Left lobe of liver (tissue), 2 donors: ENCODE results near the gene ZNF740. TPM values are rescaled to one million over a fixed set of nuclear protein-coding genes. Genes with fewer than 3 reads are reported as not detected.

Experiments
- ATAC-seq: fragments of 200-7000 bp; cut with Tn5 transposase; one replicate; pipeline ENCODE4 v1.9.1; 2020; ENCODE audit warnings: mild to moderate bottlenecking, moderate library complexity
- DNase-seq: peaks from one replicate; pipeline ENCODE4 v3.0.0-alpha.2; 2020; ENCODE audit warnings: low spot score
- total RNA-seq: library from RNA; stranded (reverse); gene quantifications from one replicate; pipeline ENCODE4 v1.2.1, GENCODE V29; 2021
- donor health status: DM: no; HTN: no; CAD: no; lungs with moderate emphysema.
- donor health status: DM: no; HTN: yes; CAD: no.

The ZNF740 gene
- total RNA-seq, 1 donor from 2014 or later = 25.9 TPM

DNA sequence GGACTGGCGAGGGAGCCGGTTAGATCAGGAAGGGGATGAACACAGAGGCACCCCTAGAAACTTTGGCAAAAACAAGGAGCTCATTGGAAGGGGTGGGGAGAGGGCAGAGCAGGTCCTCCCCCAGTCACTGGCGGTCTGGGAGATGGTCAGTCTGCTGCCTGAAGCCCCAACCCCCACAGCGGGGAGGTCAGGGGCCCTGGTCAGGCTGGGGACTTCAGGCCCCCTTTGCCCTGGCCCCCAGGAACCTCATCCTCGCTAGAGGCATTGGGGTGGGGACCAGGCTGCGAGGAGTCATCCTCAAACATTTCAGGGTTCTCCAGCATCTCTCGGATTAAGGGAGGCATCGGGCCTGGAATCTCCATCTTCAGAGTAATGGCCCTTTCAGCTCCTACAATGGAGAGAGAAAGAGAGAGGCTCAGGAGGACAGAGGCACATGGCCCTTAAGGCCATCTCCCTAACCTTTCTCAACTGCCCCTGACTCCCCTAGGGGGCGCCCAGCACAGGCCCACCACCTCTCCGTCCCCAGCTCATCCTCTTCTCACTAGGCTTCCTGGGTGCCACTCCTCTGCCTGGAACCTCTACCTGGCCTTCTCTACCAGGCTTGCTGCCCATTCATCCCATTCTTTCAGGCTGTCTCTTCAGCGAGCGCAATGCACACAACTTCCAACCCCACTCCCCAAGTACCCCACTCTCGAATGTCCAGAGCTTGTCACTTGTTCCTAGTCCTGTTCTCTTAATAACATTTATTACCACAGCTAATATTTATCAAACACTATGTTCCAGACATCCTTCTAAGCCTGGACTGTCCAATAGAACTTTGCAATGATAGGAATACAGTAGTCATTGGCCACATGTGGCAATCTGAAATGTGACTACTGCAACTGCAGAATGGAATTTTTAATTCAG lies 31.2 kb downstream of the ZNF740 start:
- DNase-seq (no peak), ATAC-seq (no peak)

DNA sequence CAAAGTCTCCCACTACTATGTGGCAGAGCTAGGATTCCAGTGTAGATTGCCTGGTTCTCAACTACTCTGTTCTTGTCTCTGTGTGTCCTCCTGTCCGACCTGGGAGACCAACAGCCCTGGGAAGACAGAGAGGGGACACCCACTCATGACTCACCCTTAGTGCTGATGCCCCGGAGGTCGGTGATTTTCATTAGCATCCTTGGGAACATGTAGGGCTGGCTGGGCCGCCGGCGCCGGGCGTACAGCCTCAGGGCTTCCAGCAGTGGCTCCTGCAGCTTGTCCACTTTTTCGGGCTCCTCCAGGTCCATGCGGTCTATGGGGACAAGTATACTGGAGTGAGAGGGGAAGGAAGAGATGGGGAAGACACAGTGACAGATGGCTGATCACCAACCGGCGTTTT lies 32.4 kb downstream of the ZNF740 start:
- ATAC-seq = no peak
- DNase-seq = no peak

DNA sequence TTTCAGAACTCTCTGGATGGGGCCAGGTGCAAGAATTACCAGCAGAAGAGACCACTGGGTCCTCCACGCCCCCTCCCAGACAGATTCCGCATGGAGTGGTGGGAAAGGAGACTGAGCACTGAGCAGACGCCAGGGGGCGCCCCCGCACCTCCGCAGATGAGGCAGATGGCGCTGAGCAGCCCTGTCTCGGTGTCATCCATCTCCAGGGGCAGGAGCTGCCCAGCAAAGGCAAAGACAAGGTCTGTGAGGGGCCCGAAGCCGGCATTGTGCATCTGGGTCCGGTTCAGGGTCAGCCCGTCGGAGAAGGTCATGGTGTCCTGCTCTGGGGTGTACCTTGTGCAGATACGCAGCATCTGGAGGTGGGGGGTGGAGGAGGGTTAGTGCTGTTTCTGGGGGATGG lies 32.8 kb downstream of the ZNF740 start:
- peak; percentile 84 for DNase-seq
- ATAC-seq = peak; percentile 90

DNA sequence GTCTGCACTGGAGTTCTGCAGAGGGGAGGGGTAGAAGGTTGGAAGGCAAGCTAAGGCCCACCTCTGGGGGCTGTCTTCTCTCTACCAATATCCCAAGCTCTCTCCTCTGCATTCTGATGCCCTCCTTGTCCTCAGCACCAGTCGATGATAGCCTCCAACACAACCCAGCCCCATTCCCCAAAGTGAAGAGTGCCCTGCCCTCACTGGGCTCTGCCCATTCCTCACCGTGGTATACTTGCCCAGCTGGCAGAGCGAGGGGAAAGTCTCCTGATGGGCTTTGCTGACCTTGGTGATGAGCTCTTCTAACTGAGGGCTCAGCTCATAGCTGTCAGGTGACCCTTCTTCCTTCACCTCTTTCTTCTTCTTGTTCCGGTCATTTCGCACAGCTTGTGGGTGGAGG lies 33.7 kb downstream of the ZNF740 start:
- ATAC-seq = no peak
- DNase-seq = no peak

DNA sequence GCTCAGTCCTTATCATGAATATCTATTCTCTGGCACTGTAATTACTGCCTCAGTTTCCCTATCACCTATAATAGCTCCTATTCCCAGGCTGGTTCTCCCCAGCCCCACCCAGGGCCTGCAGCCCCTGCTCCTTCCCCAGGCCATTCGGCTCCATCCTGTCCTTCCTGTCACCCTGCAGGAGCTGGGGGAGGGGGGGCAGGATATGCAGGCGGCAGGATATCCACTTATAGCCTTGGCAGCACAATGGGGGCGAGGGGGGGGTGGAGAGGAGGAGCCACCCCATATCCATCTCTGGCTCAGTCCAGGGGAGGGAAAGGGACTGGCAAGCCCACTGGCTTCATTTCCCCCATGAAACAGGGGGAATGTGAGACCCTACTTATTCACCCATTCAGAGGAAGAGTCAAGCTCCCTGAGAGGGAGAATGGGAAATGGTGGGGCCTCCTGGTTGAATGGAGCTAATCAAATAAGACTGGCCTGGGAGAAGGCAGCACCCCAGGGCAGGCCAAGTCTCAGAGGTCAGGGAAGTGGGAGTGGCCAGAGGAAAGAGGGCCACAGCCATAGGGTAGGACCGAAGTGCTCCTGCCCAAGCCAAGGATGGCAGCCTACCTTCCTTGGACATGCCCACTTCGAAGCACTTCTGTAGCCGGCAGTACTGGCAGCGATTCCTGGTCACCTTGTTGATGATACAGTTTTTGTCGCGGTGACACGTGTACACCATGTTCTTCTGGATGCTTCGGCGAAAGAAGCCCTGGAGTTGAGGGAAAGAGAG lies 34.3 kb downstream of the ZNF740 start:
- ATAC-seq (peak; percentile 47), DNase-seq (no peak)

DNA sequence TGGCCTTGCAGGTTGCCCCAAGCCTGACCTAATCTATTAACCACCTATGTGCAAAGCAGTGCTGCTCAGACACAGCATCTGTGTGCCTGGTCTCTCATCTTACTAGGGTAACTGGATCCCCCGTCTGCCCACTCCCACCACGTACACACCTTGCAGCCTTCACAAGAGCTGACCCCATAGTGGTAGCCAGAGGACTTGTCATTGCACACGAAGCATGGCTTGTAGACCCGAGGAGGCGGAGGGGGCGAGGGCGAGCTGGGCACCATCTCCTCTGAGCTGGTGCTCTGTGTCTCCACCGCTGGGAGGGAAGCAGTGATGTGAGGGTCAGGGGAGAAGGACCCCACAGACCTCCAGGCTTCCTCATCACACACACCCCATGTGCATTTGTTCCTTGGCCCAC lies 35.0 kb downstream of the ZNF740 start:
- DNase-seq (no peak), ATAC-seq (no peak)

DNA sequence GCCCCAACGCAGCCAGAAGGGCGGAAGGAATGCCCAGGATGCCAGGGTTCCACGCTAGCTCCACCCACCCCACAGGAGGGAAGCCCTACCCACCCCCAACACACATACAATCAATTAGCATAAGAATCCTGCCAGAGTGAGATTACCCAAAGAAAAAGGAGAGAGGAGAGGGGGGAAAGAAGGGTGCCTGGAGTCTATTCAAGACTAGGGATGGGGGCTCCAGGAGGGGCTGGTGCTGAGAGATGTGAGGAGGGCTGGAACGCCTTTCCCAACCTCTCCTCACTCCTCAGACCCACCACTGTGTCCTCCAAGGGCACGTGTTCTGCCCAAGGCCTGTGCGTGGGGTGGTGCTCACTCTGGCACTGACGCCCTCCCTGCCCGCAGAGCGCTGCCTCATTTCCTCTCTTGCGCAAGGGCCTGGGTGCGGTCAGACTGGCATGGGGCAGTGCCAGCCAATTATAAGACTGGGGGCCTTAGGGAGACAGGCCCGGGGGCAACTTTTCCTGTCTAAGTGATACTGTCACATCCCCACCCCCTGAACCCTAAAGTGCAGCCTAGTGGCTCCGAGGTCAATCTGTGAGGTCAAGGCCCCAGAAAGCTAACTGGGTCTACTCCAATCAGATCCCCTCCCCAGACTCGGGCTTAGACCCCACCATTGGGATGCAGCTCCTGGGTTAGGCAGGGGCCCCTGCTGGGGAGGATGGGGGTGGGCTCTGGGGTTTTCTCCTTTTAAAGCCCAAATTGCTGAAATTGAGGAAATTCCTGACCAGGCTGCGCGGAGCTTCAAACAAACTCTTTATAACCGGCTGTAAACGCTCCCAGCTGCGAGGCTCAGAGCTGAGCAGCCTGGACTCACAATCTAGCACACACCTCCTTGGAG lies 36.8 kb downstream of the ZNF740 start:
- no peak for ATAC-seq
- no peak for DNase-seq

DNA sequence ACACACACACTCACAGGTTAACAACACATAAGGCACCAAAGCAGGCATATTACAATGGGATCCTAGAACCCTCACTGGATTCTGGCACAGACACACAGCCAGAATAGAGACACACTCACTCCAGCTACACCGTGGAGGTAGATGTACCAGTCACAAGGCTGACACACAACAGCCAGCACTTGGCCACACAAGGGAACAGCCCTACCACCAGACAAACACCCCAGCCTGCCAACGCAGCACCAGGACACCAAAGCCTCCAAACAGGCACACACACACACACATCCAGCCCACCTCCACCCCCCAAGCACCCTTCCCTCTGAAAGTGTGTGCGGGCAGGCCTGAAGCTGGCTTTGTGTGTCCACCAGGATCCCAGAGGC lies 37.4 kb downstream of the ZNF740 start:
- no peak for DNase-seq
- no peak for ATAC-seq

DNA sequence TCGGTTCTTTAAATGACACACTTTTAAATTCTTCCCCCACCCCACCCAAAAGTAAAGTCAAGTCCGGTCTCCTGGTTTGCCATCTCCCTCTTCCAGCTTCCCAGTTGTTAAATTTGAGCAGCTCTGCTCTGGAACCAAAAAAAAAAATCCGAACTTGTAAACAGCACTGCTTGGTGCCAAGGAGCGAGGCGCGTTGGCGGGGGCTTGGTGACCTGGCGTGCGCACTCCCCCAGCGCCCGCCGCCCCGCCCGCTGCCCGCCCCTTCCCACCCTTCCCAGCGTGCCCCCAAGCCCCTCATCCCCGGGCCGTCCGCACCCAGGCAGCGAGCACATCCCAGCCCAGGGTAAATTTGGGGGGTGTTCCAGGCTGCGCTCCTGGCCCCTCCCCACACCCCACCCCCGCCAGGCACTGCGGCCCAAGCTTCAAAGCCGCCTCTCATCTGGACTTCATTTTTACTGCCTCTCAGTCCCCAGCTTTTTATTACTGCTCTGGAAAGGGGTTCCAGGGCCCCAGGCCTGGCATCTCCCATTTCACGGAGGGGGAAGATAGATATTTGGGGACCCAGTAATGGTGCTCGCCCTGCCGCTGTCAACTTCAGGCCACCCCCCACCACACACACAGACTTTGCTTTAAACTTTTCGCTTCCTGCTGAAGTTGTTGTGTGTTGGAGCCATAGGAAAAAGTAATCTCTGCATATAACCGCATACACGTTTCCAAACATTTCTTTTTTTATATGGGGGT lies 38.2 kb downstream of the ZNF740 start:
- ATAC-seq = no peak
- no peak for DNase-seq

DNA sequence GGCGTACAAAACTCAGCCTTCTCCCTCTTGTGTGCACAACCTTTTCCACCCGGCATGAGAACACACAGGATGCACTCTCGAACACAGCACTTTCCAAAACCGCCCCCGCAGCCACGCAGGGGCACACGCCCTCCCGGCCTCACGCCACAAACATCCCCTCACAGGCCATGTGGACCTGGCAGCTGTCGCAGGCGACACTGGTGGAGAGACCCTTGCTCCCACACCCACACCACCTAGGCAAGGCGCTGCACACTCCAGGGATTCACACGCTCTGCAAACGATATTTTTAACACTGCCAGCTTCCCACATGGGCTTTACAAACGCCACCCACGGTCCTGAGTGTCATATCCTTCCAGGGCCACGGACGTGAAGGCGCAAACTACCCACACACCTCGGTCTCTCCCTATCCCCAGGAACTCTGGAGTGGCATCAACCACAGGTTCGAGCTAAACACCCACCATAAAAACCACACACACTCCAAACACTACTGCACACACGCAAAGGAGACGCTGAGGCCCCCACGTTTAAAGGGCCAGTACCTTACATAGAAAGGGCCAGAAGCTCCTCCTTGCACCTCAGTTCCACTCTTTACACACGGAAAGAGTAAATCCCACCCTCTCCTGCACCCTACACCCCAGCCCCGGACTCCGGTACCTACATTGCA lies 38.9 kb downstream of the ZNF740 start:
- ATAC-seq (no peak), DNase-seq (no peak)

DNA sequence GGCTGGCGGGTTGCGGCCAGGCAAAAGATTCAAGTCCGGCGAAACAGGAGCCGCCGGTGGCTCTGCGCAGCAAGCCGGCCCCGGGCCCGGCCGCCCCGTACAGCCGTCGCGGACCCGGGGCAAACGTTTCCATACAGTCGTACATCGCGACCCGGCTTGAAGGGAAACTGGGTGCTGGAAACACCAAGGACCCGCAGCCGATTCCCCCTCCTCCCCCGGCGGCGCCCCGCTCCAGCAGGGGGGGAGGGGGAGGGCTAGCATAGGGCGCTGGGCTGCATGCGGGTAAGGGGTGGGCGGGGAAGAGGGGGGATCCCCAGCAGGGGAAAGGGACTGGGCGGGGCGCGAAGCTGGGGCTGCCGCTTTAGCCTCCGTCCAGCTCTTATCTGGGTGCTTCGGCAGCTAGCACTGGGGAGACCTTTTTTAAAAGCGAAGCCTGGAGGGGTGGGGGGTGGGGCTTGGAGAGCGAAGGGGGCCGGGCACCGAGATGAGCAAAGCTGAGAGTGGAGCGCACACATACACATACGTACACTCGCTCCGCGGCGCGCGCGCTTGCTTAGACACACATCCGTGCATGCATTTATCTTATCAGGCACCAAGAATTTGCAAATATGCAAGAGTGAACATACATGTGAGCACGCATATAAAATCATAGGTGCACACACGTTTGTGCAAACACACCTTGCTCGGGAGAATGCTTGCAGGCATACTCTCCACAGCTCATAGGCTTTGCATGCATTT lies 39.6 kb downstream of the ZNF740 start:
- DNase-seq = no peak

DNA sequence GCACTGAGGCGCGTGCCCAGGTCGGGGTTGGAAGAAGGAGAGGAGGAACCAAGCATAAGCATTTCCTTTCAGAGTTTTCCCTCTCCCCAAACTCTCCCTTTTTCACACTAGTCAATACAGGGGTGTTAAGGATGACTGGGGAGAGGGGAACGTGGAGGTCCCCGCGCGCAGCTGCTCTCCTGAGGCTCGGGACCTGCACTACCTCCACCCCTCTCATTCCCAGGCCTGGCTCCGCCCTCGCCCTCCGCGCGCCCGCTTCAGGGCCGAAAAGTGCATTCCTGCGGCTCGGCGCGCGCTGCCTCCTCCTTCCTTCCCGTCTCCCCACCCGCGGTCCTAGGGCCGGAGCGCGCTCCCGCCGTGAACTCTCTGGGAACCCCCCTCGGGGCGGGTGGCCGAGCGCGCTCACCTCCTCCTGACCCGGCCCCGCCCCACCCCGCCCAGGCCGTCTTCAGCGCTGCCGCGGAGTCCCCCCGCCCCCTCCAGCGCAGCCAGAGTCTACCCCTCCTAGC lies 40.2 kb downstream of the ZNF740 start:
- DNase-seq (peak; percentile 84), ATAC-seq (peak; percentile 86)

More for the DNA sequence above, 39.6 kb downstream of the ZNF740 start:
- peak; percentile 6 for ATAC-seq

DNA sequence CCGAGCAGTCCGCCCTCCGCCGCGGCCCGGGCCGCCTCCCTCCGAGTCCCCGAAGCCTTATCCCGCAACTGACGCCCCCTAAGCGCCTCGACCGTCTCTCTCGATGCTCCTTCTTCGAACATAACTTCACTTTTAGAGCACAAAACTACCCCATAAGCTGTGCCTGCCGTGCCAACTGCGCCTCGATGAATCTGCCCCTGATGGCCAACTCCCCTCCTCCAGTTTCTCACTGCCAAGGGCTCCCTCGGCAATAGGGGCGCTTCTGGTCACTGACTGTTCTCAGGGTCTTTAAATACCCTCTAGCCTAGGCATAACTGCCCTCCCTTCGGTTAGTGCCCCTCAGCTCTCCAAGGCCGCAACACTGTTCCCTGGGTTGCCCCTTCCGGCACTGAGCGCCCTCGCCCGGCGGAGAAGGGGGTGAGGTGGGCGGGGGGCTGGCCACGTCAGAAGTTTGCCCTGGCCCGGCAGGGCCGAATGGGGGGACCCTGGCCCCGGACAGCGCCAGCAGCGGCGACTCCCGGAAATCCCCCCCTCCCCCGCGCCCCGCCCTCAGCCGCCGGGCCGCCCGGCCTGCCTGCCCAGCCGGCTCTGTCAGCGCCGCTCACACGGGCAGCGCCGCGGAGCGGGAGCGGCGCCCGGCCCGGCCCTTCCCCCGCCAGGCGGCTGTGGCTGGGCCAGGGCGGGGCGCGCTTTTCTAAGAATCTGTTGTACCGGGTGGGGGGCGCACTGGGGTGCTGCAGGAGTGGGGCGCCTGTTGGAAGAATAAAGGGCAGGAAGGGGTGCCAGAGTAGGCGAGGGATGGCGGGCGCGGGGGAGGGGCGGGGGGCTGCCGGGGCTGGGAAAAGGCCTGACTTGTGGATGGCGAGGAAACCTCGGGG lies 40.9 kb downstream of the ZNF740 start:
- DNase-seq (peak; percentile 72), ATAC-seq (peak; percentile 76)

DNA sequence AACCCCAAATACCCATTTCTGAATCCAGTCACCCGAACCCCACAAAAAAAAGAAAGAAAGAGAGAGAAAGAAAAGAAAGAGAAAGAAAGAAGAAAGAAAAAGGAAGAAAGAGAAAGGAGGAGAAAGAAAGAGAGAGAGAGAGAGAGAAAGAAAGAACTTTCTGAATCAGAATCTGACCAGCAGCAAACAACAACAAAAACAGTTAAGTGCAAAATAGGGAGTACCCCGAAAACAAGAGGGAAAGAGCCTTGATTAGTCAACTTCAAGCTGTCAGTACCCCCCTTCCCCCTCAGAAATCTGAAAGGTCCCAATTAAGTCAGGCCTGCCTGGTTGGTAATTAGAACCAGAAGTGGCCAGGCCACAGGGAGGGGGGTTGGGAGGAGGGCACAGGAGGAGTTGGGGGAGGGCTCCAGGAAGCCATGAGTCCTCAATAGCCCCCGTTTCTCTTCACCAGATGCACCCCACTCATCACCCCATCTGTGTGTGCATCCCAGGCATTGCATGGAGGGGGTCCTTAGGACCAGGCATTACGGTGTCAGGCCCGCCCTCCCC lies 41.7 kb downstream of the ZNF740 start:
- no peak for DNase-seq
- ATAC-seq = no peak

DNA sequence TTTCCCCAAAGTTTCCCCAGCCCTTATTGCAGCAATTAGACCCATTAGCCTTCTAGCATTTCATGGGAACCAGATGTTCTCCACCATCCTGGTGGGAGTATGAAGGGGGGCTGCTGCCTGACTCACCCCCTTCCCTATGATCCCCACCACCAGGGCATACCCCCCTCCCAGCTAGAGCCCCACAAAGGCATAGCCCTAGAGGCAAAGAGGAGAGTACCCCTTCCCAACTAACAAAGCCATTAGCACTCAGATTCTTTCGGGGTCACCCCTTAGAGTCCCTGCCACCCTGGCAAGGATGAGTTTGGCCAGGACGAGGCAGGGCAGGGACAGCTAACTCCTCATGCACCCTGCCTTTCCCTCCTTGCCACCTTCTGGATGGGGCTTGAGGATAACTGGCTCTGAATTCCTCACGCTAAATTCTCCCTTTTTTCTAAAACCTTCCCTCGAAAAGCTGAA lies 42.3 kb downstream of the ZNF740 start:
- DNase-seq = no peak
- ATAC-seq = no peak

DNA sequence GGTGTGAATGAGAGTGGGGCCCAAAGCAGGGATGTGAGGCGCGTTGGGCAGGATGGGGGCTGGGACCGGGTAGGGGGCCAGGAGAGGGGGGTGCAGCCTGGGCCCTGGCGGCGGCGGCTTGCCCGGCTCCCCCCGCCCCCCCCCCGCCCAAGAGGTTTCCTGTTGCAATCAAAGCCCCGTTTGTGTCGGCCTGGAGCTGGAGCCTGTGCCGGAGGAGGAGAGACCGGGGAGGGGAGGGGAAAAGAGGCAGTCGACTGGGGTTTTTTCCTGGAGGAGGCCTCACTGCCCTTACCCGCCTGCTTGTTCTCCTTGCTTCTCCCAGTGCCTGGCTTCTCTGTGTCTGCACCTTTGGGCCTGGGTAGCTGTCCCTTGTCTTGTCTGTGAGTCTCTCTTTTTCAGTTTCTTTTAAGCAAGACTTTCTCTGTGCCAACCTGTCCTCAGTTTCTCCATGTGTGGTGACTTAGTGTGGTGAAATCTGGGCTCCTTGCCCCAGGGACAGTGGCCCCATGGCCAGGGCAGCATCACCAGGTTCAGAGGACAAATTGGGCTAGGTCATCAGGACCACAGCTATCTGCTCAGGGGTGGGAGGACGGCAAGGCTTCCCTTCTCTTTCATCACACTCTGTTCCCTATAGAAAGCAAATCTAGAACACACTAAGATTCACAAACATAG lies 43.0 kb downstream of the ZNF740 start:
- DNase-seq (no peak), ATAC-seq (no peak)
